Measurements from ENCODE around the gene LPP. TPM values are rescaled to one million over a fixed set of nuclear protein-coding genes. Genes with fewer than 3 reads are reported as not detected.

The LPP gene
- total RNA-seq, 2 donors from 2014 or later, result 1,568 to 1,607 TPM

DNA sequence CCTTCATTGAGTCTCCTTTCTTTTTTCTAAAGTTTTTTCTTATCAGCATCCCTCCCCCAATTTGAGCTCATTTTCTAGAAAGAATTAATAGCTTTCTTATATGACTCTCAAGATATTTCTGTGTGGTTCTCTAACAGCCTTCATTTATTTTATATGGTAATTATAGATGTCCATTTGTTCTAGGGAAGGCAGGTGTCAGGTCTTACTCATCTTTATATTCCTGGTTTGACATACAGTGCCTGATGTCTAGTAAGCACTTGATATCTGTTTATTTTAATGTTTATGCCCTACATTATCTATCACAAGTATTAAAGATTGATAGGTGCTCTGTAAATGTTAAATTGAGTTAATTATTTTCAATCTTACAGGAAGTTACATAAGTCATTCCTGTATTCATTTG, 591.1 kb downstream of the LPP start:
- Histone ChIP-seq H3K36me3 (no peaks in the 10 kb centered on the region), H3K27me3 (replicated peaks; ENCODE audit: insufficient read depth) (no peaks in the 10 kb centered on the region), H3K4me3 (no peak overlapping the region), H3K27ac (no peak overlapping the region), H3K9me3 (no peaks in the 10 kb centered on the region), H3K4me1 (ENCODE audit: control insufficient read depth in 1 of 2, low read depth in 2 of 2) (no peaks in the 10 kb centered on the region)
- TF ChIP-seq, protein P1, sequence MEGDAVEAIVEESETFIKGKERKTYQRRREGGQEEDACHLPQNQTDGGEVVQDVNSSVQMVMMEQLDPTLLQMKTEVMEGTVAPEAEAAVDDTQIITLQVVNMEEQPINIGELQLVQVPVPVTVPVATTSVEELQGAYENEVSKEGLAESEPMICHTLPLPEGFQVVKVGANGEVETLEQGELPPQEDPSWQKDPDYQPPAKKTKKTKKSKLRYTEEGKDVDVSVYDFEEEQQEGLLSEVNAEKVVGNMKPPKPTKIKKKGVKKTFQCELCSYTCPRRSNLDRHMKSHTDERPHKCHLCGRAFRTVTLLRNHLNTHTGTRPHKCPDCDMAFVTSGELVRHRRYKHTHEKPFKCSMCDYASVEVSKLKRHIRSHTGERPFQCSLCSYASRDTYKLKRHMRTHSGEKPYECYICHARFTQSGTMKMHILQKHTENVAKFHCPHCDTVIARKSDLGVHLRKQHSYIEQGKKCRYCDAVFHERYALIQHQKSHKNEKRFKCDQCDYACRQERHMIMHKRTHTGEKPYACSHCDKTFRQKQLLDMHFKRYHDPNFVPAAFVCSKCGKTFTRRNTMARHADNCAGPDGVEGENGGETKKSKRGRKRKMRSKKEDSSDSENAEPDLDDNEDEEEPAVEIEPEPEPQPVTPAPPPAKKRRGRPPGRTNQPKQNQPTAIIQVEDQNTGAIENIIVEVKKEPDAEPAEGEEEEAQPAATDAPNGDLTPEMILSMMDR (IDR thresholded peaks at IDR 0.05), result no peak
- no peak for DNase-seq (ENCODE audit: low spot score)
- no peak for ATAC-seq (ENCODE audit: insufficient number of reproducible peaks, low FRiP score, low read depth)

DNA sequence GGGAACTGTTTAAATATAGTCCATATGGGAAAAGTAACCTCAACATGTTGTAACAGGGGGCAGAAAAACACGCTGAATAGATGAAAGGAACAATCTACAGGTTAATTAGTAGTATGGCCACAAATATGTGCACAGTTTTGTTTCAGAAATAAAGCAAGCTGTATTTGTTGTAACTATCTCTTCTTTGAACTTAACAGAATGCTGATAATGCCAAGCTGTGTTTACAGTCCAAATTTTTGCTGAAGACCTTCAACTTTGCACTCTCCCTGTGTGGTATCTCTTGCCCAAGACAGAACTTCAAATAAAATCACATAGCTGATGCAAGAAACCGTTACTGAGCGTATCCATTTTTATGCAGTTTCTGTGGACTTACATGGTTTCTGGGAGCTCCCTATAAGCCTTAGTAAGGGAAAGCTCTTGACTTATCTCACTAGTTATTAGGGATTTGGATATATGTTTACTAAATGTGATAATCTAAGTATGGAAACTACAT, 592.4 kb downstream of the LPP start:
- TF ChIP-seq, protein P1 (IDR thresholded peaks at IDR 0.05), result no peak
- H3K36me3 ChIP-seq, result no peaks in the 10 kb centered on the region
- DNase-seq (ENCODE audit: low spot score) (no peak), ATAC-seq (ENCODE audit: insufficient number of reproducible peaks, low FRiP score, low read depth) (no peak)
- H3K4me1 ChIP-seq (ENCODE audit: control insufficient read depth in 1 of 2, low read depth in 2 of 2), result peaks cover 0 to 5% of the 10 kb centered on the region in 2 donors
- H3K9me3 ChIP-seq, result no peaks in the 10 kb centered on the region
- no peaks in the 10 kb centered on the region for H3K27me3 ChIP-seq (replicated peaks; ENCODE audit: insufficient read depth)
- no peak overlapping the region for H3K4me3 ChIP-seq
- H3K27ac ChIP-seq, result no peak overlapping the region

DNA sequence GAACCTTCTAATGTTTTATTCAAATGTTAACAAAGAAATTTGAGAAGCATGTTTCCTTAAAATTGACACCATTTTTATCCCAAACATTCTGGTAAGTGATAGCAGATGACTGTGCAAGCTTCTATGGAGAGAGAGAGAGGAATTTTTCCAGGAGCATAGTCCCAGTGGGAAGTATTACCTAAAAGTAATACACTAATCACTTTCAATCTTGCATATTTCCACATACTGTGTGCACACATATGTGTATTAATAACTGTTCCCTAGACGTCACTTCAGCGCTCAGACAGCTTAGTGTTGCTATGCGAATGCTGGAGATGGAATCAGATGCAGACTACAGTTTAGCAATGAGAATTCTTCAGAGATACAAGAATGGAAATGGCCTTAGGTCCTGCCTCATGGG, 593.5 kb downstream of the LPP start:
- Histone ChIP-seq H3K9me3 (no peaks in the 10 kb centered on the region), H3K4me3 (no peak overlapping the region), H3K27me3 (replicated peaks; ENCODE audit: insufficient read depth) (no peaks in the 10 kb centered on the region), H3K27ac (peak overlapping the region in 1 of 2 donors; percentile 16), H3K4me1 (ENCODE audit: control insufficient read depth in 1 of 2, low read depth in 2 of 2) (peaks cover 0 to 17% of the 10 kb centered on the region in 2 donors), H3K36me3 (no peaks in the 10 kb centered on the region)
- DNase-seq (ENCODE audit: low spot score) (no peak), ATAC-seq (ENCODE audit: insufficient number of reproducible peaks, low FRiP score, low read depth) (no peak)
- TF ChIP-seq, protein P1 (IDR thresholded peaks at IDR 0.05), result no peak

DNA sequence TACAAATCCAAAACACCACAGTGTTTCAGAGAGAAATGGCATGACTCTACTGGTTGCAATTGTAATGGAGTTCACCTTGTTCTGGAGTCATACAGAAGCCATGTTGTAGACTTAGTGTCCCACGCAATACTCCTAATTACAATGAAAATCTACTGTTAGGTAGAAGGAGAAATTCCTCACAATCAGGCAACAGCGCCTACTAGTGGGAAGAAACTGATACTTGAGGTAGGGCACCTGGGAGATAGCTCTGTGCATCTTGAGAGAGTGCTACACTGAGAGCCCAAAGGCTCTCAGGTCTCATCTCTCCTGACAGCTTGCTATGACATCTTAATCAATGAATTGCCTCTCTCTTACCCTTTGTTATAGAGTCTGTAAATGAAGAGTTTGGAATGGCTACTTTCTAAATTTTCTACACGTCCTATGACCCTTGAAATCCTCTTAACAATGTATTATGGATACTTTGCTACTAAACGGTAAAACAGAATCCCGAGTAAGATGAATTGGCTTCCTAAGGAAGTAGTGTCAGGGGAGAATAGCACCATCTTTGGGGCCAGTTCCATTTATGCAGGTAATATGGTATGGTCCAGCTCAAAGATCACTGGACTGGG, 595.2 kb downstream of the LPP start:
- Histone ChIP-seq H3K4me3 (no peak overlapping the region), H3K27me3 (replicated peaks; ENCODE audit: insufficient read depth) (no peaks in the 10 kb centered on the region), H3K9me3 (no peaks in the 10 kb centered on the region), H3K36me3 (no peaks in the 10 kb centered on the region), H3K27ac (no peak overlapping the region), H3K4me1 (ENCODE audit: control insufficient read depth in 1 of 2, low read depth in 2 of 2) (peaks cover 0 to 24% of the 10 kb centered on the region in 2 donors)
- DNase-seq (ENCODE audit: low spot score) (no peak), ATAC-seq (ENCODE audit: insufficient number of reproducible peaks, low FRiP score, low read depth) (no peak)
- TF ChIP-seq, protein P1 (IDR thresholded peaks at IDR 0.05), result peak; percentile 22

DNA sequence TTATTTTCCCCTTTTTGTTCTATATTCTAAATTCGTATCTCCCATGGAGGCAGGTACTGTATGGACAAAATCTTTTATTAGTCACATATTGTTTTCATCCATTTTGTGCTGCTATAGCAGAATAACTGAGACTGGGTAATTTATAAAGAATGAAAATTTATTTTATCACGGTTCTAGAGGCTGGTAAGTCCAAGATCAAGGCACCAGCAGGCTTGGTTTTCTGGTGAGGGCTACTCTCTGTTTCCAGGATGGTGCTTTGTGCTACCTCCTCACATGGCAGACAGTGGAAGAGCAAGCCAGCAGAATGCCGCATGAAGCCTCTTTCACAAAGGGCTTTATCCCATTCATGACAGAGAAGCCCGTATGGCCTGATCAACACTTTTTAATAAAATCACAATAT, 595.9 kb downstream of the LPP start:
- Histone ChIP-seq H3K27me3 (replicated peaks; ENCODE audit: insufficient read depth) (no peaks in the 10 kb centered on the region), H3K4me1 (ENCODE audit: control insufficient read depth in 1 of 2, low read depth in 2 of 2) (peaks cover 0 to 24% of the 10 kb centered on the region in 2 donors), H3K36me3 (no peaks in the 10 kb centered on the region), H3K27ac (no peak overlapping the region), H3K4me3 (no peak overlapping the region), H3K9me3 (no peaks in the 10 kb centered on the region)
- no peak for ATAC-seq (ENCODE audit: insufficient number of reproducible peaks, low FRiP score, low read depth)
- no peak for DNase-seq (ENCODE audit: low spot score)
- TF ChIP-seq, protein P1 (IDR thresholded peaks at IDR 0.05), result no peak
